SK-N-SH (cell line): ENCODE data around the gene SGCE. TPM values are rescaled to one million over a fixed set of nuclear protein-coding genes. Genes with fewer than 3 reads are reported as not detected.

Source experiments
- CTCF ChIA-PET: fragments of 300-600, 350-600 bp; formaldehyde crosslinking; extraction: SDS; loops from one replicate; lab custom pipeline; 2021; lab: Yijun Ruan, JAX
- POLR2A ChIA-PET: fragments of 350-600 bp; sonication (Branson Sonifier 250); formaldehyde crosslinking; extraction: SDS; loops from one replicate; lab custom pipeline; 2020; ENCODE audit warnings: antibody characterized with exemption, inconsistent platforms; lab: Yijun Ruan, JAX
- DNase-seq: peaks from one replicate; pipeline ENCODE4 v3.0.0; 2012
- H2AFZ ChIP-seq: fragments of 200-600 bp; sonication (generic); 2 replicates; pipeline ENCODE4 v1.8.1; 2016; ENCODE audit warnings: antibody characterized with exemption, mild to moderate bottlenecking, low read depth
- H3F3A ChIP-seq: fragments of 200-600 bp; sonication (generic); replicated peaks from 2 replicates; pipeline ENCODE3; 2016; ENCODE audit warnings: antibody characterized with exemption, mild to moderate bottlenecking; ENCODE audit not compliant: insufficient read depth
- H3K27ac ChIP-seq, 2 experiments: fragments of 200-500 bp in 1 of 2; fragments of 200-600 bp in 1 of 2; sonication (Bioruptor generic) in 1 of 2; sonication (generic), shearing (Covaris generic) in 1 of 2; 2 replicates each; pipeline versions ENCODE4 v1.5.1 to v1.6.1; 2014 to 2016; ENCODE audit warnings: low read depth in 2 of 2, inconsistent platforms in 1 of 2, low read length in 1 of 2, mild to moderate bottlenecking in 1 of 2, mixed read lengths in 1 of 2
- H3K27me3 ChIP-seq: fragments of 200-600 bp; sonication (generic), shearing (Covaris generic); 2 replicates; pipeline ENCODE4 v1.6.1; 2016; ENCODE audit warnings: mixed run types; ENCODE audit not compliant: insufficient read depth
- H3K36me3 ChIP-seq, 2 experiments: fragments of 200-500 bp in 1 of 2; fragments of 200-600 bp in 1 of 2; sonication (Bioruptor generic) in 1 of 2; sonication (generic) in 1 of 2; replicated peaks in 1 of 2; 2 replicates each; pipeline versions ENCODE3 to v1.5.1; 2014 to 2016; ENCODE audit warnings: low read length in 1 of 2, mild to moderate bottlenecking in 1 of 2; ENCODE audit not compliant: insufficient read depth in 2 of 2, control insufficient read depth in 1 of 2
- H3K4me1 ChIP-seq, 2 experiments: fragments of 200-500 bp in 1 of 2; fragments of 200-600 bp in 1 of 2; sonication (Bioruptor generic) in 1 of 2; sonication (generic), shearing (Covaris generic) in 1 of 2; 2 replicates each; pipeline versions ENCODE4 v1.5.1 to v1.6.1; 2014 to 2016; ENCODE audit warnings: low read depth in 1 of 2, low read length in 1 of 2, mixed run types in 1 of 2; ENCODE audit not compliant: insufficient read depth in 2 of 2, control insufficient read depth in 1 of 2
- H3K4me2 ChIP-seq: fragments of 200-600 bp; sonication (generic), shearing (Covaris generic); 2 replicates; pipeline ENCODE4 v1.6.1; 2017; ENCODE audit warnings: mixed run types
- H3K4me3 ChIP-seq, 2 experiments: fragments of 200-500 bp in 1 of 2; fragments of 200-600 bp in 1 of 2; sonication (Bioruptor generic) in 1 of 2; sonication (generic), shearing (Covaris generic) in 1 of 2; 2 replicates each; pipeline versions ENCODE4 v1.5.1 to v1.8.1; 2014 to 2016; ENCODE audit warnings: low read depth in 2 of 2, inconsistent platforms in 1 of 2, low read length in 1 of 2, mild to moderate bottlenecking in 1 of 2, mixed read lengths in 1 of 2, moderate library complexity in 1 of 2
- H3K79me2 ChIP-seq: fragments of 200-600 bp; sonication (generic); 2 replicates; pipeline ENCODE4 v1.8.1; 2017; ENCODE audit warnings: mild to moderate bottlenecking; ENCODE audit not compliant: insufficient read depth
- H3K9ac ChIP-seq: fragments of 200-600 bp; sonication (generic); 2 replicates; pipeline ENCODE4 v1.6.1; 2017; ENCODE audit warnings: mixed run types
- H3K9me2 ChIP-seq: fragments of 200-600 bp; sonication (generic); 2 replicates; pipeline ENCODE4 v1.6.1; 2017; ENCODE audit warnings: mixed run types
- H3K9me3 ChIP-seq: fragments of 200-600 bp; sonication (generic); 2 replicates; pipeline ENCODE4 v1.6.1; 2017; ENCODE audit warnings: mixed run types, mild to moderate bottlenecking, moderate library complexity
- H4K20me1 ChIP-seq: fragments of 200-600 bp; sonication (generic); 2 replicates; pipeline ENCODE4 v1.6.1; 2017; ENCODE audit warnings: mild to moderate bottlenecking, mixed run types; ENCODE audit not compliant: insufficient read depth
- ELF1 ChIP-seq: IDR thresholded peaks from 2 replicates; pipeline ENCODE4 v1.4.0; 2012
- EP300 ChIP-seq, 2 experiments: IDR thresholded peaks; 2 replicates each; pipeline versions ENCODE4 v1.4.0 to v1.6.1; 2012; ENCODE audit warnings: borderline replicate concordance in 1 of 2, low read depth in 1 of 2, low read length in 1 of 2
- EZH2phosphoT487 ChIP-seq: fragments of 200-600 bp; sonication (generic); IDR thresholded peaks from 2 replicates; pipeline ENCODE4 v1.6.1; 2017; ENCODE audit warnings: low read depth, mixed run types, mild to moderate bottlenecking, antibody characterized with exemption, moderate library complexity, borderline replicate concordance
- FOSL2 ChIP-seq: IDR thresholded peaks from 2 replicates; pipeline ENCODE4 v1.4.0; 2012; ENCODE audit warnings: low read depth, mild to moderate bottlenecking, moderate library complexity, borderline replicate concordance
- GABPA ChIP-seq: IDR thresholded peaks from 2 replicates; pipeline ENCODE4 v1.4.0; 2012; ENCODE audit warnings: low read depth, mild to moderate bottlenecking
- GATA2 ChIP-seq: sonication (generic); formaldehyde crosslinking; IDR thresholded peaks from 2 replicates; pipeline ENCODE4 v1.5.0; 2020; ENCODE audit warnings: mild to moderate bottlenecking, missing genetic modification reagents
- MAX ChIP-seq: IDR thresholded peaks from 2 replicates; pipeline ENCODE4 v1.4.0; 2012; ENCODE audit warnings: low read depth
- PBX3 ChIP-seq: IDR thresholded peaks from 2 replicates; pipeline ENCODE4; 2012
- POLR2AphosphoS5 ChIP-seq: IDR thresholded peaks from 2 replicates; pipeline ENCODE4 v1.6.1; 2012; ENCODE audit warnings: low read depth, low read length
- RXRA ChIP-seq: IDR thresholded peaks from 2 replicates; pipeline ENCODE4 v1.4.0; 2012; ENCODE audit warnings: low read depth, mild to moderate bottlenecking, borderline replicate concordance
- SIN3A ChIP-seq: IDR thresholded peaks from 2 replicates; pipeline ENCODE4 v1.6.1; 2012; ENCODE audit warnings: low read depth, mild to moderate bottlenecking, low read length, moderate library complexity, borderline replicate concordance
- TCF12 ChIP-seq: IDR thresholded peaks from 2 replicates; pipeline ENCODE4 v1.4.0; 2012
- WGBS: methylation state at CpG from one replicate; pipeline ENCODE4 v1.1.6; 2017; ENCODE audit warnings: low lambda C conversion rate; 5-methylcytosine and 5-hydroxymethylcytosine counted together
- polyA plus RNA-seq, 3 experiments: library from polyadenylated mRNA; depleted of rRNA; stranded (reverse); fragments of >200 nt; gene quantifications; 2 replicates each; pipeline ENCODE4 v1.2.3, GENCODE V29; 2012
- TF ChIP-seq, protein P1 (sequence below): fragments of 150-350 bp; IDR thresholded peaks from 2 replicates; pipeline ENCODE4 v1.6.1; 2016; ENCODE audit warnings: mild to moderate bottlenecking, low read depth, low read length

The SGCE gene
- polyA plus RNA-seq, 1 of the 3 experiments (the other 2 are of a cell fraction): 69.5 TPM

- H3K27ac ChIP-seq: no peak overlapping the region
- 94% methylated on average over 2 of the region's 2 CpGs for WGBS
- POLR2A ChIA-PET: no interaction called here
These were observed 46.4 kb downstream of the SGCE start for GRCh38 chr7:94609561-94609960.

GRCh38 chr7:94605031-94605430 lies 50.9 kb downstream of the SGCE start:
- Histone ChIP-seq H2AFZ (no peak overlapping the region), H3K27me3 (no peaks in the 10 kb centered on the region), H3K4me2 (no peak overlapping the region), H4K20me1 (no peaks in the 10 kb centered on the region), H3K9me2 (no peaks in the 10 kb centered on the region), H3K9ac (no peak overlapping the region), H3K36me3 (peaks cover 23 to 49% of the 10 kb centered on the region in 2 experiments), H3K4me3 (no peak overlapping the region), H3F3A (no peaks in the 10 kb centered on the region), H3K79me2 (peaks cover 4% of the 10 kb centered on the region; the same call in 1 of the 2 replicates), H3K4me1 (peaks cover 0 to 3% of the 10 kb centered on the region in 2 experiments; a peak in 3 of 4 replicates), H3K9me3 (no peaks in the 10 kb centered on the region), H3K27ac (no peak overlapping the region)
- TF ChIP-seq ELF1 (no peak), TCF12 (no peak), GABPA (no peak), RXRA (no peak), PBX3 (no peak), SIN3A (no peak), EZH2phosphoT487 (no peak)
- ChIA-PET CTCF (no interaction called here), POLR2A (no interaction called here)
- WGBS: 95% methylated on average over 1 of the region's 1 CpG
- no peak for DNase-seq

More at GRCh38 chr7:94609561-94609960, 46.4 kb downstream of the SGCE start:
- Histone ChIP-seq H2AFZ (no peak overlapping the region), H3K9me2 (no peaks in the 10 kb centered on the region), H4K20me1 (no peaks in the 10 kb centered on the region), H3K4me1 (no peaks in the 10 kb centered on the region), H3F3A (peaks cover 7% of the 10 kb centered on the region), H3K27me3 (no peaks in the 10 kb centered on the region), H3K79me2 (0 out of 2 replicates have a peak, but pooled peaks cover 4% of the 10 kb centered on the region), H3K9ac (no peak overlapping the region), H3K4me2 (no peak overlapping the region), H3K9me3 (no peaks in the 10 kb centered on the region), H3K4me3 (no peak overlapping the region), H3K36me3 (peaks cover 12 to 57% of the 10 kb centered on the region in 2 experiments)
- TF ChIP-seq, protein P1, sequence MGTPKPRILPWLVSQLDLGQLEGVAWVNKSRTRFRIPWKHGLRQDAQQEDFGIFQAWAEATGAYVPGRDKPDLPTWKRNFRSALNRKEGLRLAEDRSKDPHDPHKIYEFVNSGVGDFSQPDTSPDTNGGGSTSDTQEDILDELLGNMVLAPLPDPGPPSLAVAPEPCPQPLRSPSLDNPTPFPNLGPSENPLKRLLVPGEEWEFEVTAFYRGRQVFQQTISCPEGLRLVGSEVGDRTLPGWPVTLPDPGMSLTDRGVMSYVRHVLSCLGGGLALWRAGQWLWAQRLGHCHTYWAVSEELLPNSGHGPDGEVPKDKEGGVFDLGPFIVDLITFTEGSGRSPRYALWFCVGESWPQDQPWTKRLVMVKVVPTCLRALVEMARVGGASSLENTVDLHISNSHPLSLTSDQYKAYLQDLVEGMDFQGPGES: no peak
- TF ChIP-seq EP300 (IDR thresholded peaks at IDR 0.05; ENCODE audit: borderline replicate concordance in 1 of 2, low read depth in 1 of 2, low read length in 1 of 2) (no peak), MAX (no peak), FOSL2 (no peak), GATA2 (CRISPR knock-in tag) (no peak), POLR2AphosphoS5 (no peak)
- no peak for DNase-seq
- CTCF ChIA-PET: interaction anchor here (0.7 to 1.2 kb wide), 2 partner anchors 14 to 46 kb away, joined by 3 to 4 read pairs; partner anchors contain the start of gene SGCE
